GM21360 (cell line): ENCODE data around the gene MBOAT2.
A peak's percentile ranks its signal among the peaks of the same experiment; 100 is the strongest.
"Not testable (repeated sequence)": the region's sequence is repeated elsewhere in the genome, so short reads cannot be mapped to it uniquely, and the experiment has no call there.

Experiments
- ATAC-seq: cut with Tn5 transposase; IDR thresholded peaks from one replicate; pipeline ENCODE4 v1.9.1; 2021; ENCODE audit warnings: mild to moderate bottlenecking, moderate library complexity; ENCODE audit not compliant: unreplicated experiment

Gene MBOAT2

GRCh38 chr2:9003616-9004337 is at the start of gene MBOAT2:
TSS of gene MBOAT2 (minus strand) at chr2:9003684. CDS start at chr2:9003614, 70 bp downstream.
- ATAC-seq, result peak; percentile 92

- ATAC-seq, result no peak
Measured at GRCh38 chr2:9052821-9053533, 49.5 kb upstream of the MBOAT2 start.

- ATAC-seq, result not testable (repeated sequence)
Measured at GRCh38 chr2:9051451-9051850, 48.0 kb upstream of the MBOAT2 start.

GRCh38 chr2:9050122-9050809 is 46.8 kb upstream of the MBOAT2 start:
- ATAC-seq, result no peak

GRCh38 chr2:9045595-9045994 is 42.1 kb upstream of the MBOAT2 start:
- ATAC-seq, result no peak

- ATAC-seq, result not testable (repeated sequence)
Measured at GRCh38 chr2:9043491-9043890, 40.0 kb upstream of the MBOAT2 start.

GRCh38 chr2:9037166-9037565 is 33.7 kb upstream of the MBOAT2 start:
- no peak for ATAC-seq

GRCh38 chr2:9033385-9034168 is 30.1 kb upstream of the MBOAT2 start:
- no peak for ATAC-seq

- no peak for ATAC-seq
Measured at GRCh38 chr2:9032536-9033255, 29.2 kb upstream of the MBOAT2 start.

- no peak for ATAC-seq
Measured at GRCh38 chr2:9032121-9032520, 28.6 kb upstream of the MBOAT2 start.

GRCh38 chr2:9031246-9031645 is 27.8 kb upstream of the MBOAT2 start:
- ATAC-seq, result no peak

GRCh38 chr2:9030841-9031240 is 27.4 kb upstream of the MBOAT2 start:
- no peak for ATAC-seq

GRCh38 chr2:9030190-9030589 is 26.7 kb upstream of the MBOAT2 start:
- ATAC-seq, result no peak

- ATAC-seq, result no peak
Measured at GRCh38 chr2:9029721-9030120, 26.2 kb upstream of the MBOAT2 start.

- no peak for ATAC-seq
Measured at GRCh38 chr2:9027884-9028283, 24.4 kb upstream of the MBOAT2 start.

GRCh38 chr2:9025746-9026145 is 22.3 kb upstream of the MBOAT2 start:
- ATAC-seq, result no peak

GRCh38 chr2:9024575-9024974 is 21.1 kb upstream of the MBOAT2 start:
- no peak for ATAC-seq

GRCh38 chr2:9021563-9022211 is 18.2 kb upstream of the MBOAT2 start:
- ATAC-seq, result no peak

- no peak for ATAC-seq
Measured at GRCh38 chr2:9020267-9020666, 16.8 kb upstream of the MBOAT2 start.

GRCh38 chr2:9018534-9018933 is 15.1 kb upstream of the MBOAT2 start:
- no peak for ATAC-seq
